ENCODE measurements around the gene ITGBL1. TPM values are rescaled to one million over a fixed set of nuclear protein-coding genes. Genes with fewer than 3 reads are reported as not detected.

The ITGBL1 gene
- total RNA-seq, 1 donor from 2014 or later: 5.0 TPM

GRCh38 chr13:101752432-101752831, 300.0 kb downstream of the ITGBL1 start:
- no peak for DNase-seq

GRCh38 chr13:101755228-101755887, 302.9 kb downstream of the ITGBL1 start:
- DNase-seq: no peak

- no peak for DNase-seq
Observed at GRCh38 chr13:101757446-101758039, 305.1 kb downstream of the ITGBL1 start.

- DNase-seq: no peak
Observed at GRCh38 chr13:101763191-101763590, 310.7 kb downstream of the ITGBL1 start.

Other genes with a start within 250 kb of the ITGBL1 start
- gene NALCN, start 36.2 kb upstream of the ITGBL1 start, total RNA-seq: 1.8 TPM